ENCODE data around the gene SLC2A13.

Gene SLC2A13

DNA sequence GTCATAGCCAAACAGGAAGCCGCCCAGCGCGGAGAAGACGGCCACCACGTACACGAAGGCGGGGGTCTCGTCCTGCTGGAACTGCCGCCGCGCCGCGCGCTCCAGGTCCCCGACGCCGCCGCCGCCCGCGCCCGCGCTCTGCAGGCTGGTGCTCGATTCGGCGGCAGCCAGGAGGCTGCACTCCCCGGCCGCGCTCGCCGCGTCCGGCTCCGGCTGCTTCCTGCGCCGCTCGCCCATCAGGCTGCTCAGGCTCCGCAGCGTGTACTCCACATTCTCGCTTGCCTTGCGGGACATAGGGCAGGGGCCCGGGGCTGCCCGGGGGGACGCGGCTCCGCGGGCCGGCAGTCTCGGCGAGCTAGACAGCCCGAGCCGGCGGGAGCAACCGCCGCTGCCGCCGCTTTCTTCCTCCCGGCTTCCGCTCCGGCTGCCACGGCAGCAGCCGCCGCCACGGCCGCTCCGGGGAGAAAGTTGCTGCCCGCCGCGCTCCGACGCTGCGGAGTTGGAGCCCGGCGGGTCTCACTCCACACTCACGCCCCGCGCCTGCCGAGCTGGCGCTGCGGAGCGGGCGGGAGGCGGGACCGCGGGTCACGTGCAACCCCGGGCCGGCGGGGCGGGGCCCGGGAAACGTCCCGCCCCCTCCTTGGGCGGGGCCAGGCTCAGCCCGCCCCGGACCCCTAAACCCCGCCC, at the start of gene SLC2A13:
TSS of gene SLC2A13 (minus strand) at position 567 of the 687 bp plus-strand sequence. CDS start at position 294, 273 bp downstream.
- DNase-seq (ENCODE audit: low spot score) = peak; percentile 94

DNA sequence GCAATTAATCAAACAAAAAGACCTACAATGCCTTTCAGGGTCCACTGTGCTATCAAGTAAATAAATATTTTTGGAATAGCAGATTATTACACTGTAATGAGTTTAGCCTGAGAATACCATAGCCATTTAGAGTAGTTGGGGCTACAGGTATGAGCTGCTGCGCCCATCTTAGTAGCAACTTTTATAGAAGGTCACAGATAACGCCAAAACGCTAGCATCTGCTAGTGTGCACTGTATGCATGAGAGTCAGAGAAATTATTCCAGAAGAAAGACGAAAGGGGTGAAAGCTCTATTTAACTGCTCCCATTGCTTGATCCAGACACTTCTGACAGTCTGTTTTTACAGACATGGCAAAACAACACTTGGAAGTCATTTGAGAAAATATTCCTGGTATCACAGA, 48.5 kb upstream of the SLC2A13 start:
- no peak for DNase-seq (ENCODE audit: low spot score)

DNA sequence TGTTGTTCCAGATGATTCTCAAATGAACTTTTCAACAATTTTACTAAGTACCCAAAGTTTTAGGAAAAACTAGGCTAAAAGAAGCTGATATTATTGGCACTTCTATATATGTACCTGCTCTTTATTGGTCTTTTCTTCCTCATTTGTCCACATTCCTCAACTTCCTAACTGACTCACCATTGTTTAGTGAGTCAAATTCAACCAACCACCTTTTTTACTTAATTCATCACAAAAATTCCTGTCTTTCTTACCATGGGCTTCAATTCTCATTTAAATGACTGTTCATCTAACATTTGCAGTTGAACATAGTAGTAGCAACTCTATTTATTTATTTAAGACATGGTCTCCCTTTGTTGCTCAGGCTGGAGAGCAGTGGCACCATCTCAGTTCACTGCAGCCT, 47.6 kb upstream of the SLC2A13 start:
- no peak for DNase-seq (ENCODE audit: low spot score)

DNA sequence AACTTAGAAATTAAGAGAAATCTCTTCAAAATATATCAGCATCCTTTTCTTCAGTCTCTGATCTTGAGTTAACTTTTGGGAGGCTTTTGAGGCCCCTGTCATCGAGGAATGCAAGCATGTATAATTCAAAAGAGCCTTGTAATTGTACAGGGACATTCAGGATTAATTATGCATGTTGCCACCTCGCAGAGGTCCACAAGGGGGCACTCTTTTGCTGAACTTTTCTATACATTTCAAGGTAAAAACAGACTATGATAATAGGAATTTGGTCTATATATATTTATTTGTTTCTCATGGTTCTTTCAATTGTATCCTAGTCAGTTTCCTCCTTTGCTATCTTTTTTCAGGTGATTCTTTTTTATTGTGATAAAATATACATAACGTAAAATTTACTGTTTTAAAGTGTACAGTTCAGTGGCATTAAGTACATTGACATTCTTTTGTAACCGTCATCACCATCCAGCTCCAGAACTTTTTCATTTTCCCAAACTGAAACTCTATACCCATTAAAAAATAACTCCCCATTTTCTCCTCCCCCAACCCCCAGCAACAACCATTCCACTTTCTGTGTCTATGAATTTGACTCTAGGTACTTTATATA, 47.0 kb upstream of the SLC2A13 start:
- DNase-seq (ENCODE audit: low spot score) = peak; percentile 43

DNA sequence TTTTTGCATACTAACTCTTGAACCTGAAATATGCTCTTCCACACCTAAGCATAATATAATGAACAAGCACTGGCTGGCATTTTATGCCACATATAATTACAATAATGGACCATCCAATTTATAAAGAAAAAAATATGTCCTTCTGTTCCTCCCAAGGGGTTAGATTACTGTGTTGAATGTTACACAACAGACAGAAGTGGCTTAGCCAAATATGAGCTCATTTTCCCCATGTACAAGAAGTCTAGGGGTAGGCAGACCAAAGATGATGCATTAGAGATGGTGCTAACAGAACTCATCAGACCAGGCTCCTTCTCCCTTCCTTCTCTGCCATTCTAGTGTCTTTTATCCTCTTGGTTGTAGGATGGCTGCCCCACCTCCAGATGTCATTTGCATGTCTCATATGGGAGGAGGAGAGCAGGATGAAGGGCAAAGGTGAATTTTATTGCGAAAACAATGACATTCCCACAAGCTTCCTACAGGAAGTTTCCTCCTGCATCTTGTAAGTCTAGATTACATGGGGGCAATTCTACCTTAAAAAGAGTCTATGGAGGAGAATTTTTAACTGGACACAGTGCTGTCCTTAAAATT, 43.9 kb upstream of the SLC2A13 start:
- no peak for DNase-seq (ENCODE audit: low spot score)

DNA sequence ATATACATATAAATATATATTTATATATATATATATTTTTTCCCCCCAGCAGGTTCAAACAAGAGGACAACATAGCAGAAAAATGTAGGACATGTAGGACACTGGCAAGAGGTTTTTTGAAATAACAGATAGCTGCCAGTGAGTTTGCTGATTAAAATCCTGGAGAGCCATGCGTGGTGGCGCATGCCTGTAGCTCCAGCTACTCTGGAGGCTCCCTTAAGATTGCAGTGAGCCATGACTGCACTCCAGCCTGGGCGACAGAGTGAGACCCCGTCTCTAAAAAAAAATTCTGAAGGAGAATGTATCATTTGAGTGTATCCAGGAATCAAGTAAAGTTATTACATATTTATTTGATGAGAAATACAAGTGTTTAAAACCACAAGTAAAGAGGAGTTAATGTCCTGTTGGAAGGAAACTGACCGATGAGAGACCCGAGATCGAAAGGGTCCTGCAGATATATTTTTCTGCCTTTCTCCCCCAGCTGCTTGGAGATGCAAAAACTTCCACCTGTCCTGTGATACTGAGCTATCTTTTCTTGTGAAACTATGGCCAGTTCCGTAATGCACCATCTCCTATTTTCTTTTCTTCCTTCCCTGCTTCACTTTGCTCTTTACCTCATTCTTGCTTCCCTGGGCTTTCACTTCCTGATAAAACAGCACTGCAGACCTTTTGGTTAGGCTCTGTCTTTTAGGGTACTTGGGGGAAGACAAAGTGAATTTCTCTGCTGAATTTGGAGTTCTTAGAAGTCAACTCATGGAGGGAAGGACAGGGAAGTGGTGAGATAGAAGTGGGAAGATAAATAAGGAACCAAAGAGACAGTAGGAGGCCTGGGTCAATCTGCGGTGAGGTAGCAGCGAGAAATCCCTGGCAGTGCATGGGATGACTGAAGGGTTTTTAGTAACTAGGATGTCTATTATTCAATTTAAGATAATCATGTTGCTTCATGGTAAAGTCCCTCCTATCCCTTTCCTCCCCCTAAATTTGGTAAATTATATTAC, 41.2 kb upstream of the SLC2A13 start:
- no peak for DNase-seq (ENCODE audit: low spot score)

DNA sequence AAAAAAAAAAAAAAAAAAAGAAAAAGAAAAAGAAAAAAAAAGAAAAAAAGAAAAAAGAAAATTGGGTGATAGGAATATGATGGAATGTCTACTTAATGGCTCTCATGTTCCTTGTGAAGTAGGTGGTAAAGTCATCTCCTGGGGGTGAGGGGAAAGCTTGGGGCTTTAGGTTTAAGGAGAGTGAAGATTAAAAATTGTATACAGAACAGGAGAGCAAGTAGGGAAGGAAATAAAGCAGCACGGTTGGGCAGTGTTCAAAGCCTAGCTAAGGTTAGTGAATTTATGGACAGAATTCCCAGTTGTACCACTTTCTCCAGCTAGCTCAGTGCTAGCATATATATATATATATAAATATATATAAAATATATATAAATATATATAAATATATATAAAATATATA, 40.0 kb upstream of the SLC2A13 start:
- DNase-seq (ENCODE audit: low spot score) = no peak

DNA sequence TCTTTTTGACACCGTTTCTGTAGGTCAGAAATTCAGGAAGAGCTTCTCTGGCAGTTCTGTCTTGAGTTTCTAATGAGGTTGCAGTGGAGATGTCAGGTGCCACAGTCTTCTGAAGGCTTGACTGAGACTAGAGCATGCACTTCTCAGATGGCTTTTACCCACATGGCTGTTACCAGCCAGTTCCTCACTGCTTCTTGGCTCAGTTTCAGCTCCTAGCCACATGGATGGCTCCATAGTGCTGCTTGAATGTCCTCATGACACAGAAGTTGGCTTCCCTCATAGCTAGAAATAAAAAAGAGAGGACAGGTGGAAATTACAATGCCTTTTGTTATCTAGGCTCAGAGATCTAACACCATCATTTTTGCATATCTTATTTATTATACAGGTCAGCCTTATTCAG, 38.1 kb upstream of the SLC2A13 start:
- DNase-seq (ENCODE audit: low spot score) = no peak

DNA sequence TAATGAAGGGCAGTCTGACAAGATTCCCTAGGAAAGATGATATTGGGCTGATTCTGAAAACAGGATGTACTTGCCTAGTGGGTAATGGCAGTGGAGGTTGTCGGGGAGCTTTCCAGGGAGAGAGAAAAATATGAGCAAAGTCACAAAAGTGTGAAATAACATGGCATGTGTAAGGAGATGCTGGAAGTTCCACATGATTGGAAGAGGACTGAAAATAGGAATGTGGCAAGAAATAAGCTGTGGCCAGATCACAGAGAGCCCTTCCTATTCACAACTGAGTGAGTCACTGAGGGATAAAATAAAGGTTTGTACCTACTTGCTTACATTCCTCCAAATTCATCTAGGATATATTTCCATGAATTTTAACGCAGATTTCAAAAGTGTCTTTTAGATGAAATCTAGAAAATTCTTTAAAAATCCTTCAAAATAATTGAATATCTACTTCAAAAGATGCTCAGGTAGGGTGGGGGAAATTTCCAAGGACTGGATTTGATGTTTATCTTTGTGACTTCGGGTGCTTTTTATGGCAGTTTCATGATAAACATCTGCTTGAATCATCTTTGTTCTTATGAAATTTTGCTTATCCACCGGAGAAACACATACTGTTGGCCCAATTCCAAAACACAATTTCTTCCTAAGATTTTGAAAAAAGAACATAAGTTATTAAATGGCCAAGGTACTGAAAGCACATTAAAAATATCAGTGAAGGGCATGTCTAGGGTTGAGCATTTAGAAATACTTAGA, 36.3 kb upstream of the SLC2A13 start:
- no peak for DNase-seq (ENCODE audit: low spot score)

DNA sequence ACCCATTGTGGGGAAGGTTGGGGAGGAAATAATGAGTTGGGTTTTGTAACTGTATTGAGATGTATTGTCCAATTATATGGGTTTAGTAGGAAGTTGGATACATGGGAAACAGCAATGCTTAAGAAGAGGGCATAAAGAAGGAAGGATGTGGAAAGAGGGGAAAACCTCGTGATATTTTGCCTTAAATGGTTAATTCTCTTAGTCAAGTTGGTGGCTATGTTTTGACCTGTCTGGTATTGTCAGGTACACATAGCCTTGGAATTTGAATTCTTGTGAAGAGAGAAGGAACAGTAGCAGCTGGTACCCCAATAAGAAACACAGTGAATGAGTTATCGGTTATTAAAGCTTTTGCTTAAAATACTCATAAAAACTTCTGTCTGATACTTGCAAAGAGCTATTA, 32.6 kb upstream of the SLC2A13 start:
- no peak for DNase-seq (ENCODE audit: low spot score)

DNA sequence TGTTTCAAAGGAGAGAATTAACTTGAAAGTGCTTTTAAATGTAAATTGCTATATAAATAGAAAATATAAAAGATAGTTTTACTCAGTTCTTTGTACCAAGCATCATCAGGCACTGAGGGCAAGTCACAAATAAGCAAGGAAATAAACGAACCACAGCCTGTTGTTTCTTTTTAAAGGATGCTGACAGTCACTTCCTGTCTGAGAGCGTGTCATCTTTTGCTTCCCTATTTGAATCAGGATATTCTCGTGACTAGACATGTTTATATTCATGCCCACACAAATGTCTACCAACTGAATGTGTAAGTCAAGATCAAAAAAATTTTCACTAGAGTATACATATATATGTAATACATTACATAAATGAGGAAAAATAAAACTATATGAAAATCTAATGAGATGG, 31.4 kb upstream of the SLC2A13 start:
- no peak for DNase-seq (ENCODE audit: low spot score)

DNA sequence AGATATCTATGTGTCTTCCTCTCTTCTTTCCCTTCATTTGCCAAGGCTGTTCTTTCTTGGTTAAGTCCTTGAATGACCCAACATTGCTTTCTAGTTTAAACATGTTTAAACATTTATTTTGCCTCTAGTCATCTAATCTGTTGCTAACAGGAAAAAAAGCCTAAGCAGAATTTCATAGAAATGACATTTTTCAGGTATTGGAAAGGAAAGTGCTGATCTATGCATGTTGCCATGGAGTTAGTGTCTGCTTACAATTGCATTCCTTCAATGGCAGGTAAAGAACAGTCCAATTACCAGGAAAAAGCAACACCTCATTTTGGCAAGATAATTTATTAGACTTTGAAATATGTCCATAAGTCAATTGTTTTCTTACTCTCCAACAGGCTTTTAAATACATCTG, 21.5 kb upstream of the SLC2A13 start:
- no peak for DNase-seq (ENCODE audit: low spot score)

DNA sequence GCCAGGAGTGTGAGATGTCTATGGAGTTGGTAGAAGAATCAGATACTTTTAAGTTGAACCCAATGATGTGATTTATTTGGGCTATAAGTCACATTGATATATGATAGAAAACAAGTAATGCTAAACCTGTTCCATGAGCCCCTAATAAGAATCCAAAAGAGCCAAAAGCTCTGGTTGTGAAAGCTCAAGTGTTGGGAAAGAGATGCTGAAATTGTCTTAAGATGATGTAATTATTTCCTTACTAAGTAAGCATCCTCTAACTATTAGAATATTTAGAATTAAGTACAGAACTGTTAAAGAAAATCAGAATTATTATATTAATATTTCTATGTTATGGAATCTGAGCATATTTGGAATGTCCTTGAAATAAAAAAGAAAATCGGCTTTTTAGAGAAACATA, 17.6 kb upstream of the SLC2A13 start:
- DNase-seq (ENCODE audit: low spot score) = no peak

DNA sequence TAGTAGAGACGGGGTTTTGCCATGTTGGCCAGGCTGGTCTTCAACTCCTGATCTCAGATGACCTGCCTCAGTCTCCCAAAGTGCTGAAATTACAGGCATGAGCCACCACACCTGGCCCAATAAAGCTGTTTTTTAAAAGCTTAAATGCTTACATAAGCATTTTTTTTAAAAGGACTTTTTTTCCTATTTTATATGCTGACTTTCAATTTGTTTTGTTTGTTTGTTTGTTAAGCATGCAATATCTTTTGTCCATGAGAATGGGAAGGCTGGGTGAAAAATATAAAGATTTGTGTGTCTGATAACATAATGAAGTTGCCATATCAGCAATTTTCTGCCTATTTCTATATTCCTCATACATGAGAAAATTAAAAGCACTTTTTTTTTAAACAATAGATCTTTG, 17.0 kb upstream of the SLC2A13 start:
- DNase-seq (ENCODE audit: low spot score) = no peak

DNA sequence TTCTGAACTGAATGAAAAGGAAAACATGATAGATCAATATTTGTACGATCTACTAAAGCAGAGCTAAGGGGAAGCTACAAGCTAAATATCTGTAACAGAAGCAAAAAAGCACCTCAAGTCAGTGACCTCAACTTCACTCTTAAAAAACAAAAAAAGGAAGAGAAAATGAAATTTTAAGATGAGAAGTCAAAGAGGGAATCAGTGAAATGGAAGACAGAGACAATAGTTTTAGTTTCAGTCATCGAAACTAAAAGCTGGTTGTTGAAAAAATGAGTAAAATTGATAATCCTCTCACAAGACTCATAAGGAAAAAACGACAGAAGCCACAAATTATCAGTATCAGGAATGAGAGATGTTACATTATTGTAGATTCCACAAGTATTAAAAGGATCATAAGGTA, 11.9 kb upstream of the SLC2A13 start:
- DNase-seq (ENCODE audit: low spot score) = no peak

DNA sequence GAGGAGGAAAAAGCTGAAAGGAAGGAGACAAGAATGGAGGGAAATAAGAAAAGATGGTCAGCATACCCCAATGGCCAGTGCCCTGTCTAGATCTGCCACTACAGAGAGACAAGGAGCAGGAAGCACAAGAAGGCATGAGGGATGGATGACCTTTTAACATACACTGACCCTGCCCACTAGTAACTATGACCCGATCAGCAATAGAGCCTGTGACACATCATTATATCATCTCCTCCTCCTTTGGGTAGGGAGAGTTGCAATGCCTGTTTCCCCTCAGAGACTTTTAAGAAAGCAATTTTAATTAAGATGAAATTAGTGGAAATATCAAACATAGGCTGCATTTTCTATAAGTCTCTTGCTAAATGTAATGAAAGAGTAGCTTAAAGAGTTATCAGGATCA, 4.7 kb upstream of the SLC2A13 start:
- no peak for DNase-seq (ENCODE audit: low spot score)

DNA sequence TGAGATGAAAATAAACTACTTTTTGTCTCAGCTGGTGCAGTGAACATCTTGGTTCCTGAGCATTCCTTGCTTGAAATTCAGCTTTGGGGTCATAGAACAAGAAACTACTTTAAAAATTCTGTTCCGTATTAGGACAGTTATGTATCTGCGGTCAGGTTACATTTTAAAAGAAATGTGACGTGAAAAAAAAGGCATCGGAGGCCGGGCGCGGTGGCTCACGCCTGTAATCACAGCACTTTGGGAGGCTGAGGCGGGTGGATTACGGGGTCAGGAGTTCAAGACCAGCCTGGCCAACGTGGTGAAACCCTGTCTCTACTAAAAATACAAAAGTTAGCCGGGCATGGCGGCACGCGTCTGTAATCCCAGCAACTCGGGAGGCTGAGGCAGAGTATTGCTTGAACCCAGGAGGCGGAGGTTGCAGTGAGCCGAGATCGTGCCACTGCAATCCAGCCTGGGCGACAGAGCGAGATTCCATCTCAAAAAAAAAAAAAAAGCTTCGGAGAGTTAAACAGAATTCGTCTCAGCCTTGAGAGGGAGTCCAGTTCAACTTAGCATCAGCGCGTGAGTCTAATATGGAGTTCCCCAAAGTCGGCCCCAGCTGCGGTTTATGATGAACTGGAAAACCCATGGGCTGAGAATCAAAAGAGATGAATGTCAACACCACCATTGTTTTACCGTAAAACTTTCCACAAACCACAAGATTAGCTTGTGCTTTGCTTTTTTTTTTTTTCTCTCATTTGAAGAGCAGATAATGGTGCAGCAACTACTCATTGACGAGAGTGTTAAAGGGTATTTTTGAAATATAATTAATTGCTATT, 2.1 kb upstream of the SLC2A13 start:
- DNase-seq (ENCODE audit: low spot score) = no peak

DNA sequence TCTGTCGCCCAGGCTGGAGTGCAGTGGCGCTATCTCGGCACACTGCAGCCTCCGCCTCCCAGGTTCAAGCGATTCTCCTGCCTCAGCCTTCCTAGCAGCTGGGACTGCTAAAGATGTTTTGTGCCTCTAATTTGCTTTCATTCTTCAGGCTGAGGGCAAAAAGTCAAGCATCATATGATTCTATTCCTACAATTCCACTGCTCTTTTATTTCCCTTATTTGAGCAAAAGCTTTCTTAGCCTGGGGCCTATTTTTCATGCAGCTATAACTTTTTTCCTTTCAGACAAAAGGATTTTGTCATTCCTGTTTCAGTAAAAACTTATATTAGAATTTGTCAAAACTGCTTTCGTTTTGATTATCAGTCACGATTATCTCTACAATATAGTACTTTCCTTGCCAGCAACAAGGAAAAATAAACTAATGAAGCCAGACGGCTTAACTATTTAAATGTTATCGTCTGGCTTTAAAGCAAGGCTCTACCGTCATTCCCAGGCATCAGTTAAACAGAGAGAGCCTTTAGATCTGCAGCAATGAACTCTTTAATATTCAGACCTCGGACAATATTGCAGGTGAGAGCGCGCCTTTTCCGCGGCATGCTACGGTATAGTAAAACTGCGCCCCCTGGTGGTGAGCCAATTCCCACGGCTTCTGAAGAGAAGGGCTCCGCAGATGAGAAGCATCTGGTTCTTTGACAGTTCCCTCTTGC, 1.4 kb upstream of the SLC2A13 start:
- DNase-seq (ENCODE audit: low spot score) = peak; percentile 73

DNA sequence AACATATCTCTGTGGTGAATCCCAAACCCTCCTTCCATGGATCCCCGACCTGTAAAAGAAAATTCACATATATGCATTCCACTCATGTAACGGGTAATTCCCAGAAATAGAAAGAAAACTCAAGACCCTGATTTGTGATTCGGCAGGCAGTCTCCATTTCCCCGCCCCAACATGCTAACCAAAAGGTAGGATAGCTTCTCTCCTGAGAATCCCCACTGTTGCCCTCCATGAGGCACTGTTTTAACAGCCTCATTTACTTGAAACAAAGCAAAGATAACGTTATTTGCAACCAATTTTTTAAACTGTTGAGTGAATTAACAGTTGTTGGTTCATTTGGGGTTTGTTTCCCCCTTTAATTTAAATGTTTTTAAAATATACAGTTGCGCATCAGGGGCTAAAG, 774 bp upstream of the SLC2A13 start:
- DNase-seq (ENCODE audit: low spot score) = no peak

DNA sequence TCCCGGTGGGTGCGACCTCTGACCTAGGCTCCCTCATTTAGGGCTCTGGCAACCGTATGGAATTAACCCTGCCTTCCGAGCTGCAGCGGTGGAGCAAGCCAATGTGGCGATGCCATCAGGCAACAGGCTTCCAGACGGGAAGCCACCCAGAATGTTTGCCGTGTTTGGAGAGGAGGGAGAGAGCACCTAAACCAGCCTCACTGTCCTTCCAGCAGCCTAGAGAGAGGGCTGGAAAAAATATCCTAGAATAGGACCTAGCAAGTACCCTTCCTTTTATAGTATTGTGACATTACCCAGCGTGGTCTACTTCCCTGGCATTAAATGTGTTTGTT, 287 bp upstream of the SLC2A13 start:
- no peak for DNase-seq (ENCODE audit: low spot score)

DNA sequence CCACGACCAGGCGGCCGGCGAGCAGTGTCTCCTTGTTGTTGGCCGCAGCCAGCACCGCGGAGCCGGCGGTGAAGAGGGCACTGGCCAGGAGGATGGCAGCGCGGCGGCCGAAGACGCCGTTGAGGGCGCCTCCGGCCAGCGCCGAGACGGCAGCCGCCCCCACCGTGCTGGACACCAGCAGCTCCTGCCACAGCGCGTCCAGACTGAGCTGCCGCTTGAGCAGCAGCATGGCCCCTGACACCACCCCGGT, 691 bp downstream of the SLC2A13 start:
- DNase-seq (ENCODE audit: low spot score) = no peak

Measured in D341Med (cell line).